ENCODE data around the gene RNF152.

The RNF152 gene

GRCh38 chr18:61825386-61825785 is 67.4 kb downstream of the RNF152 start:
- DNase-seq (ENCODE audit: low read depth), result no peak
- no peak overlapping the region for H3K4me3 ChIP-seq (ENCODE audit: low read length)
- TF ChIP-seq CTCF (conservative IDR thresholded peaks at IDR 0.05; ENCODE audit: low read depth, low read length), result no peak

GRCh38 chr18:61824733-61825363 is 68.0 kb downstream of the RNF152 start:
- TF ChIP-seq CTCF (conservative IDR thresholded peaks at IDR 0.05; ENCODE audit: low read depth, low read length), result no peak
- no peak for DNase-seq (ENCODE audit: low read depth)

GRCh38 chr18:61823595-61823994 is 69.2 kb downstream of the RNF152 start:
- no peak for TF ChIP-seq CTCF (conservative IDR thresholded peaks at IDR 0.05; ENCODE audit: low read depth, low read length)
- no peak for DNase-seq (ENCODE audit: low read depth)
- H3K4me3 ChIP-seq (ENCODE audit: low read length), result no peak overlapping the region

More at GRCh38 chr18:61824733-61825363, 68.0 kb downstream of the RNF152 start:
- no peak overlapping the region for H3K4me3 ChIP-seq (ENCODE audit: low read length)

- no peak for DNase-seq (ENCODE audit: low read depth)
- no peak for TF ChIP-seq CTCF (conservative IDR thresholded peaks at IDR 0.05; ENCODE audit: low read depth, low read length)
- no peak overlapping the region for H3K4me3 ChIP-seq (ENCODE audit: low read length)
These were observed 69.9 kb downstream of the RNF152 start for GRCh38 chr18:61822879-61823278.

- no peak for DNase-seq (ENCODE audit: low read depth)
- no peak for TF ChIP-seq CTCF (conservative IDR thresholded peaks at IDR 0.05; ENCODE audit: low read depth, low read length)
- no peak overlapping the region for H3K4me3 ChIP-seq (ENCODE audit: low read length)
These were observed 71.1 kb downstream of the RNF152 start for GRCh38 chr18:61821748-61822147.

- no peak for DNase-seq (ENCODE audit: low read depth)
- H3K4me3 ChIP-seq (ENCODE audit: low read length), result no peak overlapping the region
- TF ChIP-seq CTCF (conservative IDR thresholded peaks at IDR 0.05; ENCODE audit: low read depth, low read length), result no peak
These were observed 71.9 kb downstream of the RNF152 start for GRCh38 chr18:61820882-61821281.

- no peak for TF ChIP-seq CTCF (conservative IDR thresholded peaks at IDR 0.05; ENCODE audit: low read depth, low read length)
- H3K4me3 ChIP-seq (ENCODE audit: low read length), result no peak overlapping the region
- no peak for DNase-seq (ENCODE audit: low read depth)
These were observed 75.7 kb downstream of the RNF152 start for GRCh38 chr18:61817086-61817485.
